IgD-negative memory B cell (primary cell): ENCODE measurements around the gene OR51E2. TPM values are rescaled to one million over a fixed set of nuclear protein-coding genes. Genes with fewer than 3 reads are reported as not detected.

ENCODE experiments used
- H3K27ac Mint-ChIP-seq, 3 donors: one replicate each; pipeline ENCODE4 v1.8.0; 2020 to 2022; ENCODE audit warnings: mild to moderate bottlenecking in 3 of 3, mixed read lengths in 3 of 3, moderate library complexity in 1 of 3
- H3K27me3 Mint-ChIP-seq: one replicate; pipeline ENCODE4 v1.8.0; 2021; ENCODE audit warnings: mixed read lengths
- H3K36me3 Mint-ChIP-seq: one replicate; pipeline ENCODE4 v1.8.0; 2020; ENCODE audit warnings: mild to moderate bottlenecking, mixed read lengths
- H3K4me1 Mint-ChIP-seq, 3 donors: one replicate each; pipeline ENCODE4 v1.8.0; 2020 to 2022; ENCODE audit warnings: mixed read lengths in 3 of 3, mild to moderate bottlenecking in 1 of 3
- H3K4me3 Mint-ChIP-seq, 4 donors: one replicate each; pipeline ENCODE4 v1.8.0; 2020 to 2022; ENCODE audit warnings: mild to moderate bottlenecking in 4 of 4, mixed read lengths in 4 of 4, moderate library complexity in 3 of 4
- H3K9me3 Mint-ChIP-seq, 3 donors: one replicate each; pipeline ENCODE4 v1.8.0; 2020 to 2021; ENCODE audit warnings: mixed read lengths in 3 of 3, mild to moderate bottlenecking in 1 of 3
- polyA plus RNA-seq: library from polyadenylated mRNA; unstranded; fragments of 300-500 nt; fragmentation: Illumina TruSeq; gene quantifications from one replicate; pipeline ENCODE4 v1.2.3, GENCODE V29; 2021

The OR51E2 gene
- polyA plus RNA-seq, 1 donor from 2014 or later = not detected

GRCh38 chr11:4643076-4643475 is 54.6 kb downstream of the OR51E2 start:
- H3K4me1 Mint-ChIP-seq = no peaks in the 10 kb centered on the region
- H3K36me3 Mint-ChIP-seq = peaks cover 1% of the 10 kb centered on the region
- peaks cover 0 to 2% (median 0%) of the 10 kb centered on the region in 3 donors for H3K9me3 Mint-ChIP-seq
- H3K27ac Mint-ChIP-seq = no peak overlapping the region
- no peak overlapping the region for H3K4me3 Mint-ChIP-seq
- H3K27me3 Mint-ChIP-seq = peaks cover 2% of the 10 kb centered on the region

- Mint-ChIP-seq H3K9me3 (peaks cover 0 to 2% (median 0%) of the 10 kb centered on the region in 3 donors), H3K27me3 (peaks cover 2% of the 10 kb centered on the region), H3K4me3 (no peak overlapping the region)
Observed at GRCh38 chr11:4642043-4642442, 55.6 kb downstream of the OR51E2 start.

GRCh38 chr11:4641501-4641900 is 56.2 kb downstream of the OR51E2 start:
- H3K27ac Mint-ChIP-seq = no peak overlapping the region
- H3K27me3 Mint-ChIP-seq = peaks cover 2% of the 10 kb centered on the region
- H3K4me1 Mint-ChIP-seq = no peaks in the 10 kb centered on the region
- H3K9me3 Mint-ChIP-seq = peaks cover 0 to 2% (median 0%) of the 10 kb centered on the region in 3 donors
- H3K4me3 Mint-ChIP-seq = no peak overlapping the region
- peaks cover 1% of the 10 kb centered on the region for H3K36me3 Mint-ChIP-seq

More at GRCh38 chr11:4642043-4642442, 55.6 kb downstream of the OR51E2 start:
- Mint-ChIP-seq H3K4me1 (no peaks in the 10 kb centered on the region), H3K36me3 (peaks cover 1% of the 10 kb centered on the region), H3K27ac (no peak overlapping the region)

- Mint-ChIP-seq H3K27me3 (peaks cover under 1% of the 10 kb centered on the region), H3K4me1 (no peaks in the 10 kb centered on the region), H3K9me3 (peaks cover 0 to 2% (median 0%) of the 10 kb centered on the region in 3 donors)
Observed at GRCh38 chr11:4639931-4640330, 57.7 kb downstream of the OR51E2 start.

GRCh38 chr11:4637662-4638047 is 60.0 kb downstream of the OR51E2 start:
- H3K27me3 Mint-ChIP-seq = peaks cover 1% of the 10 kb centered on the region
- peaks cover 0 to 2% (median 0%) of the 10 kb centered on the region in 3 donors for H3K9me3 Mint-ChIP-seq
- H3K4me1 Mint-ChIP-seq = no peaks in the 10 kb centered on the region
- H3K4me3 Mint-ChIP-seq = no peak overlapping the region
- peaks cover 1% of the 10 kb centered on the region for H3K36me3 Mint-ChIP-seq
- H3K27ac Mint-ChIP-seq = no peak overlapping the region

More at GRCh38 chr11:4639931-4640330, 57.7 kb downstream of the OR51E2 start:
- Mint-ChIP-seq H3K27ac (no peak overlapping the region), H3K36me3 (peaks cover 1% of the 10 kb centered on the region), H3K4me3 (no peak overlapping the region)

- Mint-ChIP-seq H3K9me3 (peaks cover 0 to 2% (median 0%) of the 10 kb centered on the region in 3 donors), H3K27me3 (peaks cover 1% of the 10 kb centered on the region), H3K4me1 (no peaks in the 10 kb centered on the region), H3K4me3 (no peak within 1 kb of the TSS), H3K36me3 (peaks cover 1% of the 10 kb centered on the region), H3K27ac (no peak within 1 kb of the TSS)
Observed at GRCh38 chr11:4636962-4637661, 60.5 kb downstream of the OR51E2 start, which contains the start of gene OR51D1. Gene OR51D1 (plus strand): TSS chr11:4637477. CDS start chr11:4639791, 2,314 bp downstream.

- Mint-ChIP-seq H3K9me3 (peaks cover 0 to 2% (median 0%) of the 10 kb centered on the region in 3 donors), H3K4me1 (no peaks in the 10 kb centered on the region), H3K27ac (no peak overlapping the region), H3K27me3 (peaks cover 7% of the 10 kb centered on the region), H3K36me3 (peaks cover under 1% of the 10 kb centered on the region), H3K4me3 (no peak overlapping the region)
Observed at GRCh38 chr11:4636136-4636535, 61.5 kb downstream of the OR51E2 start.

Other genes with a start within 250 kb of the OR51E2 start
- gene OR52K2, start 248.6 kb downstream of the OR51E2 start, polyA plus RNA-seq = not detected
- not detected for gene OR52K1, start 215.2 kb downstream of the OR51E2 start, polyA plus RNA-seq
- gene OR52M1, start 152.7 kb downstream of the OR51E2 start, polyA plus RNA-seq = not detected
- not detected for gene OR52I2, start 116.1 kb downstream of the OR51E2 start, polyA plus RNA-seq
- gene OR52I1, start 103.8 kb downstream of the OR51E2 start, polyA plus RNA-seq = not detected
- gene TRIM68, start 89.6 kb downstream of the OR51E2 start, polyA plus RNA-seq = 13.1 TPM
- gene OR51D1, start 60.4 kb downstream of the OR51E2 start, polyA plus RNA-seq = not detected
- gene OR51E1, start 53.9 kb downstream of the OR51E2 start, polyA plus RNA-seq = not detected
- not detected for gene MMP26, start 6.9 kb upstream of the OR51E2 start, polyA plus RNA-seq
- not detected for gene OR51F1, start 72.1 kb upstream of the OR51E2 start, polyA plus RNA-seq
- not detected for gene OR52R1, start 106.5 kb upstream of the OR51E2 start, polyA plus RNA-seq
- gene OR51F2, start 123.5 kb upstream of the OR51E2 start, polyA plus RNA-seq = not detected
- not detected for gene OR51S1, start 151.4 kb upstream of the OR51E2 start, polyA plus RNA-seq
- not detected for gene OR51T1, start 184.0 kb upstream of the OR51E2 start, polyA plus RNA-seq
- not detected for gene OR51A7, start 205.9 kb upstream of the OR51E2 start, polyA plus RNA-seq
- gene OR51G2, start 221.5 kb upstream of the OR51E2 start, polyA plus RNA-seq = not detected
- gene OR51G1, start 226.5 kb upstream of the OR51E2 start, polyA plus RNA-seq = not detected
- gene OR51A4, start 249.8 kb upstream of the OR51E2 start, polyA plus RNA-seq = not detected